Effector memory CD8-positive, alpha-beta T cell (primary cell): ENCODE results near the gene PKHD1.
A peak's percentile ranks its signal among the peaks of the same experiment; 100 is the strongest.

Experiments
- ATAC-seq: fragments of 150-1000 bp; cut with Tn5 transposase; replicated peaks from 2 replicates; pipeline ENCODE4 v1.10.0; 2021; ENCODE audit warnings: mild to moderate bottlenecking, moderate library complexity
- DNase-seq, 3 experiments: peaks; one replicate each; pipeline ENCODE4 v3.0.0; 2021
- H3K27ac Mint-ChIP-seq, 2 donors: one replicate each; pipeline ENCODE4 v1.8.0; 2022; ENCODE audit warnings: mild to moderate bottlenecking in 2 of 2, mixed read lengths in 2 of 2, moderate library complexity in 2 of 2
- H3K27me3 Mint-ChIP-seq, 2 donors: one replicate each; pipeline ENCODE4 v1.8.0; 2022; ENCODE audit warnings: mixed read lengths in 2 of 2
- H3K36me3 Mint-ChIP-seq: one replicate; pipeline ENCODE4 v1.8.0; 2022; ENCODE audit warnings: mild to moderate bottlenecking, moderate library complexity, mixed read lengths; ENCODE audit not compliant: insufficient read depth
- H3K4me1 Mint-ChIP-seq, 2 donors: one replicate each; pipeline ENCODE4 v1.8.0; 2022; ENCODE audit warnings: low read depth in 2 of 2, mixed read lengths in 2 of 2
- H3K4me3 Mint-ChIP-seq, 2 donors: one replicate each; pipeline ENCODE4 v1.8.0; 2022; ENCODE audit warnings: mild to moderate bottlenecking in 2 of 2, mixed read lengths in 2 of 2, moderate library complexity in 2 of 2
- H3K9me3 Mint-ChIP-seq, 2 donors: one replicate each; pipeline ENCODE4 v1.8.0; 2022; ENCODE audit warnings: mixed read lengths in 2 of 2

PKHD1 gene

GRCh38 chr6:52089758-52090348 lies 2.4 kb upstream of the PKHD1 start:
- Mint-ChIP-seq H3K9me3 (no peaks in the 10 kb centered on the region), H3K4me1 (no peaks in the 10 kb centered on the region), H3K27me3 (peaks cover 18 to 26% of the 10 kb centered on the region in 2 donors), H3K4me3 (no peak overlapping the region), H3K27ac (no peak overlapping the region), H3K36me3 (no peaks in the 10 kb centered on the region)
- DNase-seq (no peak), ATAC-seq (no peak)

- no peaks in the 10 kb centered on the region for H3K4me1 Mint-ChIP-seq
- peaks cover 25 to 37% of the 10 kb centered on the region in 2 donors for H3K27me3 Mint-ChIP-seq
- no peaks in the 10 kb centered on the region for H3K9me3 Mint-ChIP-seq
- H3K27ac Mint-ChIP-seq, result no peak overlapping the region
- H3K36me3 Mint-ChIP-seq, result no peaks in the 10 kb centered on the region
- H3K4me3 Mint-ChIP-seq, result no peak overlapping the region
- DNase-seq (no peak), ATAC-seq (no peak)
These were observed 672 bp downstream of the PKHD1 start for GRCh38 chr6:52086741-52087140.

GRCh38 chr6:52081237-52081636 lies 6.2 kb downstream of the PKHD1 start:
- Mint-ChIP-seq H3K4me1 (no peaks in the 10 kb centered on the region), H3K27ac (no peak overlapping the region), H3K4me3 (no peak overlapping the region), H3K27me3 (peaks cover 46 to 63% of the 10 kb centered on the region in 2 donors), H3K9me3 (no peaks in the 10 kb centered on the region), H3K36me3 (no peaks in the 10 kb centered on the region)
- no peak for DNase-seq
- no peak for ATAC-seq

- peaks cover 62 to 80% of the 10 kb centered on the region in 2 donors for H3K27me3 Mint-ChIP-seq
- no peak overlapping the region for H3K27ac Mint-ChIP-seq
- no peaks in the 10 kb centered on the region for H3K4me1 Mint-ChIP-seq
- DNase-seq, result no peak
- no peak overlapping the region for H3K4me3 Mint-ChIP-seq
- no peaks in the 10 kb centered on the region for H3K36me3 Mint-ChIP-seq
- no peaks in the 10 kb centered on the region for H3K9me3 Mint-ChIP-seq
- no peak for ATAC-seq
These were observed 9.3 kb downstream of the PKHD1 start for GRCh38 chr6:52077961-52078625.

GRCh38 chr6:52077180-52077884 lies 10.1 kb downstream of the PKHD1 start:
- DNase-seq, result no peak
- H3K4me1 Mint-ChIP-seq, result no peaks in the 10 kb centered on the region
- no peaks in the 10 kb centered on the region for H3K36me3 Mint-ChIP-seq
- no peak for ATAC-seq
- H3K9me3 Mint-ChIP-seq, result no peaks in the 10 kb centered on the region
- no peak overlapping the region for H3K27ac Mint-ChIP-seq
- peaks cover 64 to 82% of the 10 kb centered on the region in 2 donors for H3K27me3 Mint-ChIP-seq
- no peak overlapping the region for H3K4me3 Mint-ChIP-seq

GRCh38 chr6:52076791-52077179 lies 10.6 kb downstream of the PKHD1 start:
- no peak overlapping the region for H3K27ac Mint-ChIP-seq
- no peak overlapping the region for H3K4me3 Mint-ChIP-seq
- no peak for ATAC-seq
- DNase-seq, result no peak
- H3K4me1 Mint-ChIP-seq, result no peaks in the 10 kb centered on the region
- peaks cover 69 to 81% of the 10 kb centered on the region in 2 donors for H3K27me3 Mint-ChIP-seq
- no peaks in the 10 kb centered on the region for H3K9me3 Mint-ChIP-seq
- H3K36me3 Mint-ChIP-seq, result no peaks in the 10 kb centered on the region

- Mint-ChIP-seq H3K36me3 (no peaks in the 10 kb centered on the region), H3K27me3 (peaks cover 66 to 72% of the 10 kb centered on the region in 2 donors)
These were observed 12.7 kb downstream of the PKHD1 start for GRCh38 chr6:52074716-52075115.

GRCh38 chr6:52074155-52074554 lies 13.3 kb downstream of the PKHD1 start:
- H3K27me3 Mint-ChIP-seq, result peaks cover 60 to 67% of the 10 kb centered on the region in 2 donors
- no peaks in the 10 kb centered on the region for H3K4me1 Mint-ChIP-seq
- H3K4me3 Mint-ChIP-seq, result no peak overlapping the region
- no peak for DNase-seq
- no peak overlapping the region for H3K27ac Mint-ChIP-seq
- no peaks in the 10 kb centered on the region for H3K36me3 Mint-ChIP-seq
- no peaks in the 10 kb centered on the region for H3K9me3 Mint-ChIP-seq
- ATAC-seq, result no peak

More at GRCh38 chr6:52074716-52075115, 12.7 kb downstream of the PKHD1 start:
- Mint-ChIP-seq H3K4me3 (no peak overlapping the region), H3K4me1 (no peaks in the 10 kb centered on the region), H3K27ac (no peak overlapping the region), H3K9me3 (no peaks in the 10 kb centered on the region)
- ATAC-seq, result no peak
- no peak for DNase-seq

- DNase-seq (no peak), ATAC-seq (no peak)
- no peak overlapping the region for H3K27ac Mint-ChIP-seq
- no peak overlapping the region for H3K4me3 Mint-ChIP-seq
- no peaks in the 10 kb centered on the region for H3K9me3 Mint-ChIP-seq
- no peaks in the 10 kb centered on the region for H3K36me3 Mint-ChIP-seq
- H3K27me3 Mint-ChIP-seq, result peaks cover 0 to 6% of the 10 kb centered on the region in 2 donors
- peaks cover 4 to 5% of the 10 kb centered on the region in 2 donors for H3K4me1 Mint-ChIP-seq
These were observed 21.8 kb downstream of the PKHD1 start for GRCh38 chr6:52065621-52066020.

- Mint-ChIP-seq H3K27ac (peak overlapping the region in 1 of 2 donors; percentile 5), H3K27me3 (peaks cover 3 to 8% of the 10 kb centered on the region in 2 donors), H3K36me3 (no peaks in the 10 kb centered on the region), H3K4me1 (peaks cover 4 to 5% of the 10 kb centered on the region in 2 donors), H3K9me3 (no peaks in the 10 kb centered on the region), H3K4me3 (peak overlapping the region; percentile 49 to 75)
- ATAC-seq, result peak; percentile 92
- peak; percentile 21 to 52 (median 27) for DNase-seq
These were observed 23.6 kb downstream of the PKHD1 start for GRCh38 chr6:52063584-52064344.

- Mint-ChIP-seq H3K4me3 (no peak overlapping the region), H3K27me3 (peaks cover 23 to 24% of the 10 kb centered on the region in 2 donors), H3K9me3 (no peaks in the 10 kb centered on the region), H3K36me3 (no peaks in the 10 kb centered on the region), H3K4me1 (peaks cover 4 to 5% of the 10 kb centered on the region in 2 donors), H3K27ac (no peak overlapping the region)
- DNase-seq, result no peak
- ATAC-seq, result no peak
These were observed 25.9 kb downstream of the PKHD1 start for GRCh38 chr6:52061481-52061880.

GRCh38 chr6:52059821-52060220 lies 27.6 kb downstream of the PKHD1 start:
- no peak for ATAC-seq
- Mint-ChIP-seq H3K27me3 (peaks cover 38 to 40% of the 10 kb centered on the region in 2 donors), H3K36me3 (no peaks in the 10 kb centered on the region), H3K4me3 (no peak overlapping the region), H3K4me1 (peaks cover 4 to 5% of the 10 kb centered on the region in 2 donors), H3K9me3 (no peaks in the 10 kb centered on the region), H3K27ac (no peak overlapping the region)
- no peak for DNase-seq

GRCh38 chr6:52055451-52055850 lies 32.0 kb downstream of the PKHD1 start:
- Mint-ChIP-seq H3K9me3 (no peaks in the 10 kb centered on the region), H3K4me1 (no peaks in the 10 kb centered on the region), H3K27ac (no peak overlapping the region), H3K36me3 (no peaks in the 10 kb centered on the region), H3K4me3 (no peak overlapping the region), H3K27me3 (peaks cover 59 to 83% of the 10 kb centered on the region in 2 donors)
- DNase-seq, result no peak
- ATAC-seq, result no peak
